ACHN (cell line): ENCODE data around the gene ADPRM.
A peak's percentile ranks its signal among the peaks of the same experiment; 100 is the strongest.

Experiments used
- DNase-seq: peaks from one replicate; pipeline ENCODE4 v3.0.0-alpha.2; 2015
- in situ Hi-C: cut with HindIII; loops from 2 replicates; pipeline ENCODE4 v1.10.0; 2017; ENCODE audit warnings: low sequenced_read_pairs, low pct_ligation_motif_present, low pct_unique_long_range_greater_than_20kb

ADPRM gene, protein sequence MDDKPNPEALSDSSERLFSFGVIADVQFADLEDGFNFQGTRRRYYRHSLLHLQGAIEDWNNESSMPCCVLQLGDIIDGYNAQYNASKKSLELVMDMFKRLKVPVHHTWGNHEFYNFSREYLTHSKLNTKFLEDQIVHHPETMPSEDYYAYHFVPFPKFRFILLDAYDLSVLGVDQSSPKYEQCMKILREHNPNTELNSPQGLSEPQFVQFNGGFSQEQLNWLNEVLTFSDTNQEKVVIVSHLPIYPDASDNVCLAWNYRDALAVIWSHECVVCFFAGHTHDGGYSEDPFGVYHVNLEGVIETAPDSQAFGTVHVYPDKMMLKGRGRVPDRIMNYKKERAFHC

GRCh38 chr17:10697092-10698081, at the start of gene ADPRM, which contains the start of gene SCO1:
Gene ADPRM, plus strand, starts transcription at chr17:10697594. Its CDS starts 7,333 bp downstream, at chr17:10704927.
Gene SCO1, minus strand, starts transcription at chr17:10697533. Its CDS starts 26 bp downstream, at chr17:10697507.
- in situ Hi-C loops: no loop called here
- DNase-seq: peak; percentile 95

DNA sequence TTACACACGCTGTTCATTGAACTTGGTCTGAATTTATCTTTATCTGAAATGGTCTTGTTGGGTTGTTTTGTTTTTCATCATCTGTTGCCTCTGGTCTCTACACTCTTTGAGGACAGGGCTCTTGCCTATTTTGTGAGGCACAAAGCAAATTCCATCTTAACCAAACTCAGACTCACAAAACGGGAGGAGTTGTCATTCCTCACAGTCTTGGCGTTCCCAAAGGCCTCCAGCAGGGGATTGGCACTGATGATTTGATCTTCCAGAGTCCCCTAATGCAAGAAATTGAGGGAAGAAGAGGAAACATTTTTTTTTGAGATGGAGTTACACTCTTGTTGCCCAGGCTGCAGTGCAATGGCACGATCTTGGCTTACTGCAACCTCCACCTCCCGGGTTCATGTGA, 49.0 kb upstream of the ADPRM start:
- in situ Hi-C loops: no loop called here
- no peak for DNase-seq

DNA sequence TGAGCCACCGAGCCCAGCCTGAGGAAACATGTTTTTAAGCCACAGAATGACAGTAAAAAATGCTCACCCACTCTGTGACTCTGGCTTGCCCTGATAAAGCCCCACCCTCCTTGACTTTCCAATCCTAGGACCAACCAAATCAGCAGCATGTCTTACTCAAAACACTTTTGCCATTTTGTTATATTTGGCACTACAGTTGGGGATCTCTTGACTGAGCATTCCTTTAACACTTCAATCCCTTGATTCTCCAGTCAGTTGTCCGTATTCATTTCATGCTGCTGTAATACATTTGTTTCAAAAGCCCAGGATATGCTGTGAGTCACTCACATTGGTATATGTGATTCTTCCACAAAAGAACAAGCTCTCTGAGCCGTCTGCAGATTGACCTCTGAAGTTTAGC, 48.4 kb upstream of the ADPRM start:
- no peak for DNase-seq
- in situ Hi-C loops: no loop called here

GRCh38 chr17:10649602-10650001, 47.8 kb upstream of the ADPRM start:
- DNase-seq: no peak
- in situ Hi-C loops: no loop called here

GRCh38 chr17:10651927-10652326, 45.5 kb upstream of the ADPRM start:
- DNase-seq: no peak
- in situ Hi-C loops: no loop called here

DNA sequence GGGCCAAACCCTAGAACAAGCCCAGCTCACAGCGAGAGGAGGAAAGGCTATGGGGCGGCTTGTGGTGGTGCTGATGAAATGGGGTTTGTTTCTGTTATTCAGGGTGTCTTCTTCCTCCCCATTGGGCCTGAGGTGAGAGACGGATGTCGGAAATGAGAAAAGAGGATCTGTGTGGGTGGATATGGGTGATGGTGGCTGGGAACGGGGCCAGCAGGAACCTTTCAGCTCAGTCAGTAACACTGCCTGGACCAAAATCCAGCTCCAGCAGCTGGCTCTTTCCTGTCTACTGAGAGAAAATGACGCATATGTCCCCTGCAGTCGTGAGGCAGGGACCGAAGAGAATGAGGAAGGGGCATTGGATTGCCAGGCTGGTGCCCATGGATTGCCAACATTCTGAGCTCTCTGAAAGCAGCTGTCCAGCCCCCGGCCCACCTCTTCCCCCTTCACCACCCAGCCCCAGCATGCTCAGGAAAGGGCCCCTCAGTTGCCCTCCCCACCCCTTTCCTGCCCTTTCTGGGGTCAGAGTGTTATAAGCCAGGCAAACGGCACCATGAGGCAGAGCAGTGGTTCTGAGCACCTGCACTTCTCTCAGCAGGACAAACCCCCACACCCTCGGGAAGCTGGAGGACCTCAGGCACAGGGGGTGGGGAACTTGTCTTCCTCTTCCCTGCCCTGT, 44.3 kb upstream of the ADPRM start:
- DNase-seq: no peak
- in situ Hi-C loops: no loop called here

- in situ Hi-C loops: no loop called here
- no peak for DNase-seq
These were observed 43.4 kb upstream of the ADPRM start for GRCh38 chr17:10653987-10654386.

DNA sequence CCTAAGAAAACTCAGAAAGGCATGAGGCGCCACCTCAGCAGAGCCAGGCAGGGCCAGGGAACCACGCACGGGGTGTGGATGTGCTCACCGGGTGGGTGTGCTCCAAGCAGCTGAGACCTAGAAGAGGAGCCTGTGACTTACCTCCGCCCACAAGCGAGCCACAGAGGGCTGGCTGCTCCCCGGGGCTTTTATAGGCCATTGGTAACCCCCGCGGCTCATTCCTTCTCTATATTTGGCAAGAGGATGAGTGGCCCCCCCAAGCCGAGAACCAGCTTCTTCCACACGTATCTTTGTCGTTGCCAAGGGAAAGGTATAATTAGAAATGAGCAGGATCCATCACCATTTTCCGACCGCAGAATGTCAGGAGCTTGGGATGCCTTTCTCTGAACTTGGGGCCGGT, 40.2 kb upstream of the ADPRM start, which contains the start of gene MYH3:
TSS of gene MYH3 (minus strand) at position 162 of the 400 bp plus-strand sequence. CDS start 2,245 bp downstream, outside the sequence.
- no peak for DNase-seq
- in situ Hi-C loops: no loop called here

DNA sequence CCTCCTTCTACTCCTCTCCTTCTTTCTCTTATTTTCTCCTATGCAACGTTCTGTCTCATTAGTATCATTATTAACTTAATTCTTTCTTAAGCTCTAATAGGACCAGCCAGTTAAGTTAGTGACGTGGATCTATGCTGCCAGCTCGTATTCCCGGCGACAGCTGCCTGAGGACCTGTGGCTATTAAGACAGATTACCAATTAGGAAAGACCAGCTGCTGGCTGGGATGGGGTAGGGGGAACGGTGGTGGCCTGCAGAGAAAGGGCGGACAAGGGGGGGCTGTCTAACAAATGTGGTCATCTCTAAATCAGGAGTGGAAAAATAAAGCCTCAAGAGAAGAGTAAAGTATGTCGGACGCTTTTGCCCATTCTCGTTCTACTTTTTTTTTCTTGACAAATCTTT, 39.5 kb upstream of the ADPRM start:
- no peak for DNase-seq
- in situ Hi-C loops: no loop called here

- in situ Hi-C loops: no loop called here
- no peak for DNase-seq
These were observed 36.0 kb upstream of the ADPRM start for GRCh38 chr17:10661437-10661836.

DNA sequence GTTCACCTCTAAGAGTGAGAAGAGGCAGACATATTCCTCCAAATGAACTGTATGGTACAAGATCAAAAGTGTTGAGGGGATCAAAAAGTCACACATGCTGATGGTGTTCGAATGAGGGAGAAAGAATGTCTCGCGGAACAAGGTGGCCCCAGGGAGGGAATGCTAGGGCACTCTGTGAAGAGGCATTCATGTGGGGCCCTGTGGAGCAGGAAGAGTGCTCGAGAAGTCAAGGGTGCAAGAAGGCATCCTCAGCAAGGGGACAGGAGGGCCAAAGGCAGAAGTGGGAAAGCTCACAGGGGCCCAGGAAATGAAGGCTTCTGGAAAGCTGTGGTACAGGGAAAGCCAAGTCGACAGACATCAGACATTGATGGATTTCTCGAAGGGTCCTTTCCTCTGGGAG, 34.2 kb upstream of the ADPRM start:
- no peak for DNase-seq
- in situ Hi-C loops: no loop called here

DNA sequence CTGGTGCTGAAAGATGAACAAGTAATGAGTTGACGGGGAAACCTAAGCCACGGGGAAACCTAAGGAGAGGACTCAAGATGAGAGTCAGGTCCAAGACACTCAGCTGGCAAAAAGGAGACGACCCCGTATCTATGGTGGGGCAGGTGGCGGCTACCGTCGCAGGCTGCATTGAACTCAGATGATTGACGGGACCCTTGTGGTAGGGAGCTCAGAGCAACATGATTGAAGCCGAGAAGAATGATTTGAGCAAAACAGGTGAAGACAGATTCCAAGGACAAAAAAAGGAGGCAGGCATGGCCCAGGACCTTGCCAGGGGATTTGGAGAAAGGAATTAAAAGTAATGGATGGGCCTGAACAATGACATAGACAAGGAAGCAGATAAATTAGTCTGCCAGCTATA, 32.8 kb upstream of the ADPRM start:
- in situ Hi-C loops: no loop called here
- no peak for DNase-seq

GRCh38 chr17:10666906-10667305, 30.5 kb upstream of the ADPRM start:
- in situ Hi-C loops: no loop called here
- no peak for DNase-seq

- in situ Hi-C loops: no loop called here
- no peak for DNase-seq
These were observed 28.6 kb upstream of the ADPRM start for GRCh38 chr17:10668775-10669174.

DNA sequence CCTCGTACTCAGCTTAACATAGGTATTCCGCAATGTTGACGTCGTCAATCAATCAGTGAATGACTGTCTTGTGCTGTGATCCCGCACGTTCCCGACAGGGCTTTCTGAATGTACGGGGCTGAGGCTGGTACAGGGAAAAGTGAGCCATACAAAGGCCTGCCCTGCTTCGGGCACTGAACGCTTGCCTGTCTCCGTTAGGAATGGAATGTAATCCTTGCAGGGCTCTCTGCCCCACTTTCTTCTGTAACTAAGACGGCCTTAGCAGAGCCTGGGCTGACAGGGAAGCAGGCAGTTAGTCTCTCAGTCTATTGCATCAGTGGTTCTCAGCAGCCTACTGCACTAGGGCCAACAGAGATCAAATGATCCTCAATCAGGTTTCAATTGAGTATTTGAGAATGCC, 24.1 kb upstream of the ADPRM start:
- DNase-seq: no peak
- in situ Hi-C loops: no loop called here

DNA sequence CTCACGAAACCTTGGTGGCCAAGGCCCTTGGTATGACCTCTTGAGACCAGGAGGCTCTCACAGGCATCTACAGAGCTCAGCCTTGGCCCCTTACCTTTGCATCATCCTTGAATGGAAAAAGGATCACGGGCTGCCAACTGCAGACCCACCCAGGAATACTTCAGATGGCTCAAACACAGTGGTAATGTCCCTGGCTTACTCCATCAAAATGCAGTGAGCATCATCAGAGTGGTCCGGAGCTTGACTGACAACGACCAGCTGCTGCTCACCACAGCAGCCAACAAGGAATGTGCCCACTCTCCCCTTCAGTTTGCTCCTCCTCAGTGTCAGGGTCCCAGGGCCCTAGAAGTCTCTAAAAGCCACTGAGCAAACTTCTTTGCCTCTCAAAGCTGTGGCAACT, 22.7 kb upstream of the ADPRM start:
- in situ Hi-C loops: no loop called here
- DNase-seq: no peak

GRCh38 chr17:10681866-10682446, 15.4 kb upstream of the ADPRM start:
- in situ Hi-C loops: no loop called here

GRCh38 chr17:10683853-10684252, 13.5 kb upstream of the ADPRM start:
- in situ Hi-C loops: no loop called here
- peak; percentile 65 for DNase-seq

More at GRCh38 chr17:10681866-10682446, 15.4 kb upstream of the ADPRM start:
- DNase-seq: no peak
